ENCODE measurements around the gene AAK1. TPM values are rescaled to one million over a fixed set of nuclear protein-coding genes. Genes with fewer than 3 reads are reported as not detected.
A peak's percentile ranks its signal among the peaks of the same experiment; 100 is the strongest.

AAK1 gene
- total RNA-seq, 4 donors from 2014 or later: 34.8 to 109 (median 70.2) TPM

GRCh38 chr2:69521747-69522146 lies 121.8 kb downstream of the AAK1 start:
- Histone ChIP-seq H3K4me1 (no peaks in the 10 kb centered on the region), H3K36me3 (peaks cover 0 to 29% (median 13%) of the 10 kb centered on the region in 4 donors), H3K4me3 (no peak overlapping the region), H3K9me3 (no peaks in the 10 kb centered on the region), H3K27ac (no peak overlapping the region), H3K27me3 (no peaks in the 10 kb centered on the region)
- intact Hi-C loops (cut with DNase I; ENCODE audit: low total_unique reads) (no loop called here), in situ Hi-C loops (cut with MboI; ENCODE audit: low pct_ligation_motif_present in 1 of 4, low pct_unique_long_range_greater_than_20kb in 1 of 4, low sequenced_read_pairs in 3 of 4) (no loop called here)
- TF ChIP-seq CTCF (IDR thresholded peaks at IDR 0.05) (no peak), POLR2A (IDR thresholded peaks at IDR 0.05) (no peak), EP300 (IDR thresholded peaks at IDR 0.05; ENCODE audit: low read depth) (no peak), POLR2AphosphoS5 (IDR thresholded peaks at IDR 0.05) (no peak)
- DNase-seq: no peak
- WGBS, 2 donors (ENCODE audit: low coverage in 1 of 2): 75 to 77% methylated on average over 1 to 2 of the region's 2 CpGs

- WGBS, 2 donors (ENCODE audit: low coverage in 1 of 2): 61% methylated on average over 6 of the region's 6 CpGs; no CpG with 5 or more reads in 1 of the 2 donors
- no peaks in the 10 kb centered on the region for H3K9me3 ChIP-seq
- no peaks in the 10 kb centered on the region for H3K4me1 ChIP-seq
- in situ Hi-C loops (cut with MboI; ENCODE audit: low pct_ligation_motif_present in 1 of 4, low pct_unique_long_range_greater_than_20kb in 1 of 4, low sequenced_read_pairs in 3 of 4): no loop called here
- intact Hi-C loops (cut with DNase I; ENCODE audit: low total_unique reads): no loop called here
- no peaks in the 10 kb centered on the region for H3K27me3 ChIP-seq
- TF ChIP-seq POLR2AphosphoS5 (IDR thresholded peaks at IDR 0.05) (no peak), POLR2A (IDR thresholded peaks at IDR 0.05) (no peak), EP300 (IDR thresholded peaks at IDR 0.05; ENCODE audit: low read depth) (no peak)
- peaks cover 0 to 26% (median 13%) of the 10 kb centered on the region in 4 donors for H3K36me3 ChIP-seq
- peak; percentile 43 for DNase-seq
- H3K27ac ChIP-seq: peak overlapping the region in 1 of 4 donors; percentile 4
- H3K4me3 ChIP-seq: no peak overlapping the region
These were observed 124.7 kb downstream of the AAK1 start for GRCh38 chr2:69518841-69519240.

- WGBS, 2 donors (ENCODE audit: low coverage in 1 of 2): 95 to 96% methylated on average over 4 to 7 of the region's 7 CpGs
- H3K4me3 ChIP-seq: no peak overlapping the region
- in situ Hi-C loops (cut with MboI; ENCODE audit: low pct_ligation_motif_present in 1 of 4, low pct_unique_long_range_greater_than_20kb in 1 of 4, low sequenced_read_pairs in 3 of 4) (no loop called here), intact Hi-C loops (cut with DNase I; ENCODE audit: low total_unique reads) (no loop called here)
- peaks cover 0 to 37% (median 13%) of the 10 kb centered on the region in 4 donors for H3K36me3 ChIP-seq
- TF ChIP-seq POLR2A (IDR thresholded peaks at IDR 0.05): no peak
- TF ChIP-seq CTCF (IDR thresholded peaks at IDR 0.05): no peak
- no peak for TF ChIP-seq POLR2AphosphoS5 (IDR thresholded peaks at IDR 0.05)
- TF ChIP-seq EP300 (IDR thresholded peaks at IDR 0.05; ENCODE audit: low read depth): no peak
- DNase-seq: no peak
- H3K27me3 ChIP-seq: no peaks in the 10 kb centered on the region
- H3K9me3 ChIP-seq: no peaks in the 10 kb centered on the region
- H3K4me1 ChIP-seq: no peaks in the 10 kb centered on the region
- no peak overlapping the region for H3K27ac ChIP-seq
These were observed 126.1 kb downstream of the AAK1 start for GRCh38 chr2:69517410-69517809.

GRCh38 chr2:69514819-69515218 lies 128.7 kb downstream of the AAK1 start:
- Histone ChIP-seq H3K9me3 (no peaks in the 10 kb centered on the region), H3K4me1 (no peaks in the 10 kb centered on the region), H3K36me3 (peaks cover 0 to 41% (median 14%) of the 10 kb centered on the region in 4 donors), H3K27me3 (no peaks in the 10 kb centered on the region), H3K27ac (no peak overlapping the region), H3K4me3 (no peak overlapping the region)
- intact Hi-C loops (cut with DNase I; ENCODE audit: low total_unique reads) (no loop called here), in situ Hi-C loops (cut with MboI; ENCODE audit: low pct_ligation_motif_present in 1 of 4, low pct_unique_long_range_greater_than_20kb in 1 of 4, low sequenced_read_pairs in 3 of 4) (no loop called here)
- WGBS, 2 donors (ENCODE audit: low coverage in 1 of 2): 83 to 93% methylated on average over 1 of the region's 1 CpG
- no peak for DNase-seq
- TF ChIP-seq CTCF (IDR thresholded peaks at IDR 0.05) (no peak), POLR2A (IDR thresholded peaks at IDR 0.05) (no peak), EP300 (IDR thresholded peaks at IDR 0.05; ENCODE audit: low read depth) (no peak), POLR2AphosphoS5 (IDR thresholded peaks at IDR 0.05) (no peak)

- H3K27me3 ChIP-seq: no peaks in the 10 kb centered on the region
- DNase-seq: no peak
- peaks cover 0 to 2% (median 0%) of the 10 kb centered on the region in 4 donors for H3K4me1 ChIP-seq
- no peaks in the 10 kb centered on the region for H3K9me3 ChIP-seq
- WGBS, 2 donors (ENCODE audit: low coverage in 1 of 2): 72 to 89% methylated on average over 1 to 2 of the region's 2 CpGs
- H3K27ac ChIP-seq: no peak overlapping the region
- peaks cover 0 to 37% (median 12%) of the 10 kb centered on the region in 4 donors for H3K36me3 ChIP-seq
- in situ Hi-C loops (cut with MboI; ENCODE audit: low pct_ligation_motif_present in 1 of 4, low pct_unique_long_range_greater_than_20kb in 1 of 4, low sequenced_read_pairs in 3 of 4) (no loop called here), intact Hi-C loops (cut with DNase I; ENCODE audit: low total_unique reads) (no loop called here)
- H3K4me3 ChIP-seq: no peak overlapping the region
- TF ChIP-seq CTCF (IDR thresholded peaks at IDR 0.05) (no peak), POLR2AphosphoS5 (IDR thresholded peaks at IDR 0.05) (peak in 1 of 3 donors; percentile 6)
These were observed 129.1 kb downstream of the AAK1 start for GRCh38 chr2:69514406-69514805.
